OCI-LY7 (cell line): ENCODE data around the gene IFRD1.

Experiments
- EZH2phosphoT487 ChIP-seq: fragments of 200-600 bp; sonication (generic); IDR thresholded peaks from 2 replicates; pipeline ENCODE4 v1.6.1; 2018; ENCODE audit warnings: low read depth, borderline replicate concordance, mild to moderate bottlenecking, mixed run types, antibody characterized with exemption, low read length, moderate library complexity, mixed read lengths
- TF ChIP-seq, protein P1 (sequence below): fragments of 200-600 bp; sonication (generic); conservative IDR thresholded peaks from 2 replicates; pipeline ENCODE4 v1.5.1; 2014; ENCODE audit warnings: mild to moderate bottlenecking, antibody characterized with exemption, low read length, moderate library complexity, mixed read lengths

GRCh38 chr7:112453505-112454171 is 3.4 kb downstream of the IFRD1 start:
- no peak for TF ChIP-seq EZH2phosphoT487
- TF ChIP-seq, protein P1, sequence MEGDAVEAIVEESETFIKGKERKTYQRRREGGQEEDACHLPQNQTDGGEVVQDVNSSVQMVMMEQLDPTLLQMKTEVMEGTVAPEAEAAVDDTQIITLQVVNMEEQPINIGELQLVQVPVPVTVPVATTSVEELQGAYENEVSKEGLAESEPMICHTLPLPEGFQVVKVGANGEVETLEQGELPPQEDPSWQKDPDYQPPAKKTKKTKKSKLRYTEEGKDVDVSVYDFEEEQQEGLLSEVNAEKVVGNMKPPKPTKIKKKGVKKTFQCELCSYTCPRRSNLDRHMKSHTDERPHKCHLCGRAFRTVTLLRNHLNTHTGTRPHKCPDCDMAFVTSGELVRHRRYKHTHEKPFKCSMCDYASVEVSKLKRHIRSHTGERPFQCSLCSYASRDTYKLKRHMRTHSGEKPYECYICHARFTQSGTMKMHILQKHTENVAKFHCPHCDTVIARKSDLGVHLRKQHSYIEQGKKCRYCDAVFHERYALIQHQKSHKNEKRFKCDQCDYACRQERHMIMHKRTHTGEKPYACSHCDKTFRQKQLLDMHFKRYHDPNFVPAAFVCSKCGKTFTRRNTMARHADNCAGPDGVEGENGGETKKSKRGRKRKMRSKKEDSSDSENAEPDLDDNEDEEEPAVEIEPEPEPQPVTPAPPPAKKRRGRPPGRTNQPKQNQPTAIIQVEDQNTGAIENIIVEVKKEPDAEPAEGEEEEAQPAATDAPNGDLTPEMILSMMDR = no peak
